GM21515 (cell line): ENCODE measurements around the gene TMEM256.

Experiments
- ATAC-seq: cut with Tn5 transposase; IDR thresholded peaks from one replicate; pipeline ENCODE4 v1.9.1; 2021; ENCODE audit not compliant: unreplicated experiment

Gene TMEM256

DNA sequence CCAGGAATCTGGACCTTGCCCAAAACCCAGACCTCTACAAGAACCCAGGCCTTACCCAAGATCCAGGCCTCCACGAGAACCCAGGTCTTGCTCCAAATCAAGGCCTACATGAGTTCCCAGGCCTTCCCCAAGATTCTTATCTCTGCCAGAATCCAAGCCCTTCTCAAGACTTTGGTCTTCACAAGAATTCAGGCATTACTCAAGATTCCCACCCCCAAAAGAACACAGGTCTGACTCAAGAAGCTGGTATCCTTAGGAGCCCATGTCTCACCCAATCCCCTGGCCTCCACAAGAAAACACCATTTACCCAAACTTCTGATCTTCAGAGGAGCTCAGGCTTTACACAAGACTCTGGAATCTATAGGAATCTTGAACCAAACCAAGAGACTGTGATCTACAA is 27.3 kb upstream of the TMEM256 start:
- no peak for ATAC-seq

DNA sequence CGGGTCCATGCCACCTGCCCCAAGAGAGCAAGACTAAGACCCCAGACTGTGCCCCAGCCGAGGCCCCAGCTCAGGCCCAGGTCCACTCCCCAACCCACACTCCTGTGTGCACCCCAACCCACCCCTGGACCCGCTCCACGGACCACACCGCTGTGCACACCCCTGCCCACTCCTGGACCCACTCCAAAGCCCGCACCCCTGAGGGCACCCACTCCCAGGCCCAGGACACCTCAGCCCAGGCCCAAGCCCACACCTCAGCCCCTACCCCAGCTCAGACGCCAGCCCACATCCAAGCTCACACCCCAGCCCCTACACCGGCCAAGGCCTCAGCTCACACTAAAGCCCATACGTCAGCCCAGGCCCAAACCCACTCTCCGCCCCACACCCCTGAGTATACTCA is 25.8 kb upstream of the TMEM256 start:
- no peak for ATAC-seq

GRCh38 chr17:7428557-7428956 is 24.7 kb upstream of the TMEM256 start, which contains the start of gene SPEM3:
Gene SPEM3 (plus strand): TSS chr17:7428857. CDS start chr17:7428903, 46 bp downstream.
- ATAC-seq: no peak

DNA sequence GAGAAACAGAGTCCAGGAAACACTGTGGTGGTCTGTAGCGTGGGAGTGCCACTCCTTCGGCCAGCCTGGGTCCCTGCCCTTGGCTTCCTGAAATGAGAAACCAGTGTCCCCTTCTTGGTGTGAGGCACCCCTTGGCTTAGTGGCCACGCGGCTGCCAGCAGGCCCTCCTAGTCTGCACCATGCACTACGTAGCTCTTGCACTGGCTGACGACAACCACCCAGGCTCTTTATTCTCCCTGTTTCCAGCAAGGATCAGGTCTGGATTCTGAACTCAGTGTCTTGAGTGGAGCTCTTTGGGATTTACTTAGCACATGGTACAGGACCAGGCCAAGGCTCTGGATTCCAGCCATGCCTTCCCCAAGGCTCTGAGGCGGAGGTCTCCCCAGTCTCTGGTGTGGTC is 23.7 kb upstream of the TMEM256 start:
- ATAC-seq: no peak

DNA sequence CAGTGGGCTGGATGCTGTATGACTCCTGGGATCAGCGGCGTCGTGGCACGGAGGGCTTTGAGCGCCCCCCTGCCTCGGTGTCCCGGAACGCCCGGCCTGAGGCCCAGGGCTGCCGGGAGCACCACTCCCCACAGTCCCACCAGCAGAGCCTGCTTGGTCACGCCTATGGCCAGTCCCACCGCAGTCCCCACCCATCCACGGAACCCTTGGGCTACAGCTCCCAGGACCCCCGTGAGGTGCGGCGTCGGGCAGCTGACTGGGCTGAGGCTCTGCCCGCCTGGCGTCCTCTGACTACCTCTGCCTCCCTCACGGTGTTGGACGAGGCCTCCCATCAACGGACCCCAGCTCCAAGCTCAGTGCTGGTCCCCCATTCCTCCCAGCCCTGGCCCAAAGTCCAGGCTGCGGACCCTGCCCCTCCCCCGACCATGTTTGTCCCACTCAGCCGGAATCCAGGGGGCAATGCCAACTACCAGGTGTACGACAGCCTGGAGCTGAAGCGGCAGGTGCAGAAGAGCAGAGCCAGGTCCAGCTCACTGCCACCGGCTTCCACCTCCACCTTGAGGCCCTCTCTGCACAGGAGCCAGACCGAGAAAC is 23.1 kb upstream of the TMEM256 start:
- no peak for ATAC-seq

GRCh38 chr17:7426203-7426863 is 22.4 kb upstream of the TMEM256 start:
- ATAC-seq: no peak

- no peak for ATAC-seq
Measured at GRCh38 chr17:7425756-7426155, 21.9 kb upstream of the TMEM256 start.

GRCh38 chr17:7425316-7425715 is 21.4 kb upstream of the TMEM256 start, which contains the start of gene SPEM2:
Gene SPEM2 (plus strand): TSS chr17:7425616. CDS start chr17:7425689, 73 bp downstream.
- no peak for ATAC-seq

- ATAC-seq: no peak
Measured at GRCh38 chr17:7423679-7424078, 19.8 kb upstream of the TMEM256 start.

DNA sequence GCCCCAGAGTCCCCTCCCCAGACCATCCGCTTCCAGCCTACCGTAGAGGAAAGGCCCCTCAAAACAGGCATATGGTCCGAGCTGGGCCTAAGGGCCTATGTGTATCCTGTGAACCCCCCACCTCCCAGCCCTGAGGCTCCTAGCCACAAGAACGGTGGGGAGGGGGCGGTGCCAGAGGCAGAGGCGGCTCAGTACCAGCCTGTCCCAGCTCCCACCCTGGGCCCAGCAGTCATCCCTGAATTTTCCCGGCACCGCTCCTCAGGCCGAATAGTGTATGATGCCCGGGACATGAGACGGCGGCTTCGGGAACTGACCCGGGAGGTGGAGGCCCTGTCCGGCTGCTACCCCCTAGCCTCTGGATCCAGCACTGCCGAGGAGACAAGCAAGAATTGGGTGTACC is 17.3 kb upstream of the TMEM256 start:
- ATAC-seq: no peak

DNA sequence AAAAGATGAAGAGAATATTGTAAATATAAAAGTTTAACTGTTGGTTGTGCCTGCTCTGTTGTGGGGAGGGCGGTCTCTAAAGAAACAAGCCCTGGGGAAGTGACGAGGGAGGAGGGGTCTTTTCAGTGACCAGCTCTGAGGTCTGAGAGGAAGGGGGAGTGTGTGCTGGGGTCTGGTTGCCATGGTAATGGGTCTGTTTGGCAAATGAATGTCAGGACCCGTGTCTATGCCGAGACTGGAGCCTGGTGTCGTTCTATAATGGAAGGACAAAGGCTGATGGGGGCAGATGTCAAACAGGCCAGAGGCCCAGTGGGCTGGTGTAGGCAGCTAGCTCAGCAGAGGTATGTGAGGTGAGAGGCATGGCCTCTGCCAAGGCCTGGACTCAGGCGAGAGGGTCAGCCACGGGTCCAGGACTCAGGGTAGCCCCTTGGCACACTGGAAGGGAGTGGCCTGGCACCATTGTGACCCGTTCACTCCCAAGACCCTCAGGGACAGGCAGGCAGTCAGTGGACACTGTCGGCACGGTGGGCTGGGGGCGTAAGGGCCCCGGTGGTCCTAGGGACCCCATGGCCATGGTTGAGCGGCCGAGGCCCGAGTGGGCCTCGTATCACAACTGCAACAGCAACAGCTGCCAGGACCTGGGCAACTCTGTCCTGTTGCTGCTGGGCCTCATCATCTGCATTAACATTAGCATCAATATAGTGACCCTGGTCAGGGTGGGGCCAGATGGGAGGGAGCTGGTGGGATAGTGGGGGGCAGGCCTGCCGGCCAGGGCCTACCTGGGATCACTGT is 16.1 kb upstream of the TMEM256 start, which contains the start of gene SPEM1:
TSS of gene SPEM1 (plus strand) at position 506 of the 792 bp plus-strand sequence. CDS start at position 567, 61 bp downstream.
- ATAC-seq: no peak

DNA sequence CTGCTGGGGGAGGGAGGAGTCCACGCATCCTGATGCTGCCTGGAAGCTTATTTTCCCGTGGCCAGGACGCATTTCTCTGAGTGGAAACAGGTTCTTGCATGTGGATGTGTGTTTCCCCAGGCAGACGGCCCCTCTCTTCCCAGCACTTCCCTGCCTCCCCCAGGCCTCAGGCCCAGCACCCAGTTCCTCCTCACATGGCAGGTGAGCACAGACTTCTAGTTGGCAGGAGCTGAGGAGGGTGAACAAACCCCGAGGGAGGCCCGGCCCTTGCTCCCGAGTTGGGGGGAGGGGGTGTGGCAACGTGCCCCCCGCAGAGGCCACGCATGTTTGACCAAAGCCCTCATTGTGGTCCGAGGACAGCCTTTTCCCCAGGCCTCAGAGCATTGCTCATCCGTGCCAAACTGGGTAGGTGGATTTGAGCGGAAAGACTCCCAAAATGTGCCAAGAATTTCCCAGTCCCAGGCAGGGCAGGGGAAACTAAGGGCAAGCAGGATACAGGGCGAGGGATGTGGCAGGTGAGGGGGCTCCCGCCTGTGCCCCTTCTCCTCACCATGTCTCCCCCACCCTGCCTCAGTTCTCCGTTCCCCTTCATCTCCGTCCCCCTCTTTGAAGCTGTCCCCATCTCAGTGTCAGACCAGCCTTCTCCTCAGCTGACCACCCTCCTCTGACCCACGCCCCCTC is 14.7 kb upstream of the TMEM256 start:
- ATAC-seq: no peak

DNA sequence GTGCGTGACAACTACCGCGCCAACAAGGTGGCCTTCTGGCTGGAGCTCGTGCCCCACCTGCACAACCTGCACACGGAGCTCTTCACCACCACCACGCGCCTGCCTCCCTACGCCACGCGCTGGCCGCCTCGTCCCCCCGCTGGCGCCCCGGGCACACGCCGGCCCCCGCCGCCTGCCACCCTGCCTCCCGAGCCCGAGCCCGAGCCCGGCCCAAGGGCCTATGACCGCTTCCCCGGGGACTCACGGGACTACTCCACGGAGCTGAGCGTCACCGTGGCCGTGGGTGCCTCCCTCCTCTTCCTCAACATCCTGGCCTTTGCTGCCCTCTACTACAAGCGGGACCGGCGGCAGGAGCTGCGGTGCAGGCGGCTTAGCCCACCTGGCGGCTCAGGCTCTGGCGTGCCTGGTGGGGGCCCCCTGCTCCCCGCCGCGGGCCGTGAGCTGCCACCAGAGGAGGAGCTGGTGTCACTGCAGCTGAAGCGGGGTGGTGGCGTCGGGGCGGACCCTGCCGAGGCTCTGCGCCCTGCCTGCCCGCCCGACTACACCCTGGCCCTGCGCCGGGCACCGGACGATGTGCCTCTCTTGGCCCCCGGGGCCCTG is 13.3 kb upstream of the TMEM256 start:
- no peak for ATAC-seq

- ATAC-seq: no peak
Measured at GRCh38 chr17:7416323-7416722, 12.4 kb upstream of the TMEM256 start.

DNA sequence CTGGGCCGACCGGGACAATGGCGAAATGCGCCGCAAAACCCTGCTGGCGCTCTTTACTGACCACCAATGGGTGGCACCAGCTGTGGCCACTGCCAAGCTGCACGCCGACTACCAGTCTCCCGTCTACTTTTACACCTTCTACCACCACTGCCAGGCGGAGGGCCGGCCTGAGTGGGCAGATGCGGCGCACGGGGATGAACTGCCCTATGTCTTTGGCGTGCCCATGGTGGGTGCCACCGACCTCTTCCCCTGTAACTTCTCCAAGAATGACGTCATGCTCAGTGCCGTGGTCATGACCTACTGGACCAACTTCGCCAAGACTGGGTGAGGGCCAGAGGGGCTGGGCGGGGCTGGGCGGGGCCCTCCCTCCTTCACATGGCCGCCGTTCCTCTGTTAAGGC is 11.9 kb upstream of the TMEM256 start:
- no peak for ATAC-seq

- no peak for ATAC-seq
Measured at GRCh38 chr17:7414837-7415236, 10.9 kb upstream of the TMEM256 start.

- ATAC-seq: no peak
Measured at GRCh38 chr17:7413346-7413985, 9.6 kb upstream of the TMEM256 start.

- ATAC-seq: no peak
Measured at GRCh38 chr17:7411427-7411750, 7.5 kb upstream of the TMEM256 start.

GRCh38 chr17:7410634-7411426 is 6.9 kb upstream of the TMEM256 start:
- no peak for ATAC-seq

DNA sequence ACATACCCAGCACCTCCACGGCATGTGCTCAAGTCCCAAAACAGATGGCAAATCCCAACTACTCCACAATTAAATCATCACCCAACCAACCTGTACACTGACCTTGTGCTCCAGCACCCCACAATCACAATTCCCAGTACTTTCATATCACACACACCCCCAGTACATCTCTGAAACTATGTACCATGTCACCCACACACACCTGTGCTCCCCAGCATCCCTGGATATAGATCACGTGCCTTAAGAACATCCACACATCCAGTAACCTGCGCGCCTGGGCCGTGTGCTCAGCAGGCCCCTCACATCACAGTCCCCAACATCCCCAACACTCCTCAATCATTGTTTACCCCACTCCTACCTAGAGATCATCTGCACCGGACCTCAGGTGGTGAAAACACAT is 5.8 kb upstream of the TMEM256 start:
- ATAC-seq: no peak
